ENCODE data around the gene DPP3. TPM values are rescaled to one million over a fixed set of nuclear protein-coding genes. Genes with fewer than 3 reads are reported as not detected.

DPP3 gene
- total RNA-seq, 4 donors from 2014 or later: 32.8 to 116 (median 53.4) TPM

GRCh38 chr11:66494935-66495334, 14.7 kb downstream of the DPP3 start:
- in situ Hi-C loops (cut with MboI; ENCODE audit: low pct_ligation_motif_present in 1 of 4, low pct_unique_long_range_greater_than_20kb in 1 of 4, low sequenced_read_pairs in 3 of 4) (no loop called here), intact Hi-C loops (cut with DNase I; ENCODE audit: low total_unique reads) (no loop called here)
- H3K36me3 ChIP-seq: no peaks in the 10 kb centered on the region
- TF ChIP-seq POLR2A (IDR thresholded peaks at IDR 0.05) (no peak), CTCF (IDR thresholded peaks at IDR 0.05) (no peak), EP300 (IDR thresholded peaks at IDR 0.05; ENCODE audit: low read depth) (no peak), POLR2AphosphoS5 (IDR thresholded peaks at IDR 0.05) (no peak)
- peaks cover 0 to 9% (median 0%) of the 10 kb centered on the region in 4 donors for H3K4me1 ChIP-seq
- 89% methylated on average over 14 of the region's 14 CpGs; no CpG with 5 or more reads in 1 of the 2 donors for WGBS, 2 donors (ENCODE audit: low coverage in 1 of 2)
- DNase-seq: no peak
- H3K4me3 ChIP-seq: no peak overlapping the region
- no peak overlapping the region for H3K27ac ChIP-seq
- H3K9me3 ChIP-seq: no peaks in the 10 kb centered on the region
- H3K27me3 ChIP-seq: no peaks in the 10 kb centered on the region

GRCh38 chr11:66495401-66495854, 15.2 kb downstream of the DPP3 start:
- H3K36me3 ChIP-seq: no peaks in the 10 kb centered on the region

GRCh38 chr11:66497206-66497605, 17.0 kb downstream of the DPP3 start:
- WGBS, 2 donors (ENCODE audit: low coverage in 1 of 2): 96% methylated on average over 16 of the region's 16 CpGs; no CpG with 5 or more reads in 1 of the 2 donors
- no peak overlapping the region for H3K4me3 ChIP-seq
- no peaks in the 10 kb centered on the region for H3K9me3 ChIP-seq
- no peak overlapping the region for H3K27ac ChIP-seq
- TF ChIP-seq CTCF (IDR thresholded peaks at IDR 0.05) (no peak), POLR2AphosphoS5 (IDR thresholded peaks at IDR 0.05) (no peak)
- no peak for DNase-seq
- H3K4me1 ChIP-seq: peaks cover 0 to 9% (median 0%) of the 10 kb centered on the region in 4 donors
- no peaks in the 10 kb centered on the region for H3K36me3 ChIP-seq
- in situ Hi-C loops (cut with MboI; ENCODE audit: low pct_ligation_motif_present in 1 of 4, low pct_unique_long_range_greater_than_20kb in 1 of 4, low sequenced_read_pairs in 3 of 4) (no loop called here), intact Hi-C loops (cut with DNase I; ENCODE audit: low total_unique reads) (no loop called here)
- no peaks in the 10 kb centered on the region for H3K27me3 ChIP-seq

More at GRCh38 chr11:66495401-66495854, 15.2 kb downstream of the DPP3 start:
- no peak for DNase-seq
- H3K4me1 ChIP-seq: peaks cover 0 to 9% (median 0%) of the 10 kb centered on the region in 4 donors
- H3K27ac ChIP-seq: no peak overlapping the region
- no peak overlapping the region for H3K4me3 ChIP-seq
- in situ Hi-C loops (cut with MboI; ENCODE audit: low pct_ligation_motif_present in 1 of 4, low pct_unique_long_range_greater_than_20kb in 1 of 4, low sequenced_read_pairs in 3 of 4) (no loop called here), intact Hi-C loops (cut with DNase I; ENCODE audit: low total_unique reads) (no loop called here)
- WGBS, 2 donors (ENCODE audit: low coverage in 1 of 2): 91 to 93% methylated on average over 3 to 17 of the region's 17 CpGs
- no peaks in the 10 kb centered on the region for H3K9me3 ChIP-seq
- no peak for TF ChIP-seq POLR2A (IDR thresholded peaks at IDR 0.05)
- TF ChIP-seq EP300 (IDR thresholded peaks at IDR 0.05; ENCODE audit: low read depth): no peak
- TF ChIP-seq CTCF (IDR thresholded peaks at IDR 0.05): no peak
- no peak for TF ChIP-seq POLR2AphosphoS5 (IDR thresholded peaks at IDR 0.05)
- no peaks in the 10 kb centered on the region for H3K27me3 ChIP-seq

- no peak for TF ChIP-seq POLR2AphosphoS5 (IDR thresholded peaks at IDR 0.05)
- no peak for TF ChIP-seq POLR2A (IDR thresholded peaks at IDR 0.05)
- no peak for TF ChIP-seq CTCF (IDR thresholded peaks at IDR 0.05)
- TF ChIP-seq EP300 (IDR thresholded peaks at IDR 0.05; ENCODE audit: low read depth): no peak
- 47 to 65% methylated on average over 3 to 5 of the region's 5 CpGs for WGBS, 2 donors (ENCODE audit: low coverage in 1 of 2)
- intact Hi-C loops (cut with DNase I; ENCODE audit: low total_unique reads) (no loop called here), in situ Hi-C loops (cut with MboI; ENCODE audit: low pct_ligation_motif_present in 1 of 4, low pct_unique_long_range_greater_than_20kb in 1 of 4, low sequenced_read_pairs in 3 of 4) (no loop called here)
- Histone ChIP-seq H3K4me3 (no peak overlapping the region), H3K4me1 (peaks cover 0 to 8% (median 0%) of the 10 kb centered on the region in 4 donors), H3K36me3 (no peaks in the 10 kb centered on the region), H3K9me3 (no peaks in the 10 kb centered on the region), H3K27ac (peak overlapping the region in 1 of 4 donors; percentile 41), H3K27me3 (no peaks in the 10 kb centered on the region)
- DNase-seq: no peak
These were observed 18.3 kb downstream of the DPP3 start for GRCh38 chr11:66498506-66498905.

Data from transverse colon (tissue), 4 donors.